Raji (cell line): ENCODE measurements around the gene FGF19.

Experiments used
- POLR2A ChIP-seq: IDR thresholded peaks from 2 replicates; pipeline ENCODE4 v1.6.1; 2011; ENCODE audit warnings: low read depth, low read length, control low read depth; ENCODE audit not compliant: insufficient read depth

Gene FGF19

GRCh38 chr11:69692422-69692821 is 11.4 kb downstream of the FGF19 start:
- no peak for TF ChIP-seq POLR2A

- no peak for TF ChIP-seq POLR2A
Measured at GRCh38 chr11:69691463-69691862, 12.4 kb downstream of the FGF19 start.

- TF ChIP-seq POLR2A: no peak
Measured at GRCh38 chr11:69689484-69690319, 14.1 kb downstream of the FGF19 start.

GRCh38 chr11:69686856-69687255 is 17.0 kb downstream of the FGF19 start:
- TF ChIP-seq POLR2A: no peak

- no peak for TF ChIP-seq POLR2A
Measured at GRCh38 chr11:69686452-69686851, 17.4 kb downstream of the FGF19 start.

- no peak for TF ChIP-seq POLR2A
Measured at GRCh38 chr11:69685348-69685747, 18.5 kb downstream of the FGF19 start.

GRCh38 chr11:69684651-69685050 is 19.2 kb downstream of the FGF19 start:
- TF ChIP-seq POLR2A: no peak

GRCh38 chr11:69683764-69684333 is 20.0 kb downstream of the FGF19 start:
- no peak for TF ChIP-seq POLR2A

GRCh38 chr11:69682681-69683326 is 21.0 kb downstream of the FGF19 start:
- no peak for TF ChIP-seq POLR2A

- TF ChIP-seq POLR2A: no peak
Measured at GRCh38 chr11:69682221-69682620, 21.6 kb downstream of the FGF19 start.

- no peak for TF ChIP-seq POLR2A
Measured at GRCh38 chr11:69680688-69681087, 23.1 kb downstream of the FGF19 start.

GRCh38 chr11:69677749-69678148 is 26.1 kb downstream of the FGF19 start:
- TF ChIP-seq POLR2A: no peak

GRCh38 chr11:69674886-69675714 is 28.7 kb downstream of the FGF19 start, which contains the start of gene LTO1:
Gene LTO1 (minus strand): TSS chr11:69675353. CDS start chr11:69675239, 114 bp downstream.
- peak; percentile 88 for TF ChIP-seq POLR2A

- no peak for TF ChIP-seq POLR2A
Measured at GRCh38 chr11:69674267-69674885, 29.4 kb downstream of the FGF19 start.
